Measurements from ENCODE around the gene LRRC4.

Gene LRRC4

DNA sequence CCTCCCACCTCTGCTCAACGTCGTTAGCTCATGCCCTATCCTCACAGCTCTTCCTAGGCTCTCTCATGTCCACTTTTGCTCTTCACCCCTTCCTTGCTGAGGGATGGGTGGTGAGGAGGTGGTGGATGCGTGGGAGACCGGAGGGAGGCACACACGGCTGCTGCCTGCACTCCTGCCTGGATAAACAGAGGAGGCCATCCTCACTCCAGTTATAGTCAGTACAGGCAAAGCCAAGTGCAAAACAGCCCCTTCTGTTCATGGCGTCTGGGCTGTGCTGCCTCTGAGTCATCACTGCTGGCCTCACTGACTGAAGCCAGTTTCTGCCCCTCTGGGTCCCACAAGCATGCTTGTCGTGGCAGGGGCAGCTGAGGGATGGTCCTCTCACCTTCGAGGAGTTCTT lies 31.9 kb upstream of the LRRC4 start:
- TF ChIP-seq SPI1 (IDR thresholded peaks at IDR 0.05; ENCODE audit: borderline replicate concordance, low read depth), result no peak
- no peak for TF ChIP-seq POLR2AphosphoS5 (IDR thresholded peaks at IDR 0.05; ENCODE audit: low read depth)
- TF ChIP-seq, protein P1, sequence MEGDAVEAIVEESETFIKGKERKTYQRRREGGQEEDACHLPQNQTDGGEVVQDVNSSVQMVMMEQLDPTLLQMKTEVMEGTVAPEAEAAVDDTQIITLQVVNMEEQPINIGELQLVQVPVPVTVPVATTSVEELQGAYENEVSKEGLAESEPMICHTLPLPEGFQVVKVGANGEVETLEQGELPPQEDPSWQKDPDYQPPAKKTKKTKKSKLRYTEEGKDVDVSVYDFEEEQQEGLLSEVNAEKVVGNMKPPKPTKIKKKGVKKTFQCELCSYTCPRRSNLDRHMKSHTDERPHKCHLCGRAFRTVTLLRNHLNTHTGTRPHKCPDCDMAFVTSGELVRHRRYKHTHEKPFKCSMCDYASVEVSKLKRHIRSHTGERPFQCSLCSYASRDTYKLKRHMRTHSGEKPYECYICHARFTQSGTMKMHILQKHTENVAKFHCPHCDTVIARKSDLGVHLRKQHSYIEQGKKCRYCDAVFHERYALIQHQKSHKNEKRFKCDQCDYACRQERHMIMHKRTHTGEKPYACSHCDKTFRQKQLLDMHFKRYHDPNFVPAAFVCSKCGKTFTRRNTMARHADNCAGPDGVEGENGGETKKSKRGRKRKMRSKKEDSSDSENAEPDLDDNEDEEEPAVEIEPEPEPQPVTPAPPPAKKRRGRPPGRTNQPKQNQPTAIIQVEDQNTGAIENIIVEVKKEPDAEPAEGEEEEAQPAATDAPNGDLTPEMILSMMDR (IDR thresholded peaks at IDR 0.05; ENCODE audit: insufficient read depth, low read length), result no peak
- TF ChIP-seq GABPA (IDR thresholded peaks at IDR 0.05; ENCODE audit: low read depth), result no peak
- TF ChIP-seq, protein P2, sequence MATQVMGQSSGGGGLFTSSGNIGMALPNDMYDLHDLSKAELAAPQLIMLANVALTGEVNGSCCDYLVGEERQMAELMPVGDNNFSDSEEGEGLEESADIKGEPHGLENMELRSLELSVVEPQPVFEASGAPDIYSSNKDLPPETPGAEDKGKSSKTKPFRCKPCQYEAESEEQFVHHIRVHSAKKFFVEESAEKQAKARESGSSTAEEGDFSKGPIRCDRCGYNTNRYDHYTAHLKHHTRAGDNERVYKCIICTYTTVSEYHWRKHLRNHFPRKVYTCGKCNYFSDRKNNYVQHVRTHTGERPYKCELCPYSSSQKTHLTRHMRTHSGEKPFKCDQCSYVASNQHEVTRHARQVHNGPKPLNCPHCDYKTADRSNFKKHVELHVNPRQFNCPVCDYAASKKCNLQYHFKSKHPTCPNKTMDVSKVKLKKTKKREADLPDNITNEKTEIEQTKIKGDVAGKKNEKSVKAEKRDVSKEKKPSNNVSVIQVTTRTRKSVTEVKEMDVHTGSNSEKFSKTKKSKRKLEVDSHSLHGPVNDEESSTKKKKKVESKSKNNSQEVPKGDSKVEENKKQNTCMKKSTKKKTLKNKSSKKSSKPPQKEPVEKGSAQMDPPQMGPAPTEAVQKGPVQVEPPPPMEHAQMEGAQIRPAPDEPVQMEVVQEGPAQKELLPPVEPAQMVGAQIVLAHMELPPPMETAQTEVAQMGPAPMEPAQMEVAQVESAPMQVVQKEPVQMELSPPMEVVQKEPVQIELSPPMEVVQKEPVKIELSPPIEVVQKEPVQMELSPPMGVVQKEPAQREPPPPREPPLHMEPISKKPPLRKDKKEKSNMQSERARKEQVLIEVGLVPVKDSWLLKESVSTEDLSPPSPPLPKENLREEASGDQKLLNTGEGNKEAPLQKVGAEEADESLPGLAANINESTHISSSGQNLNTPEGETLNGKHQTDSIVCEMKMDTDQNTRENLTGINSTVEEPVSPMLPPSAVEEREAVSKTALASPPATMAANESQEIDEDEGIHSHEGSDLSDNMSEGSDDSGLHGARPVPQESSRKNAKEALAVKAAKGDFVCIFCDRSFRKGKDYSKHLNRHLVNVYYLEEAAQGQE (IDR thresholded peaks at IDR 0.05; ENCODE audit: insufficient replicate concordance, low read depth), result no peak
- Histone ChIP-seq H3K27me3 (ENCODE audit: insufficient read depth, poor library complexity, severe bottlenecking) (no peaks in the 10 kb centered on the region), H3K27ac (replicated peaks) (no peak overlapping the region), H3K4me3 (replicated peaks; ENCODE audit: insufficient read depth, low read length) (no peak overlapping the region)
- no peak for DNase-seq (ENCODE audit: low read depth in 1 of 2, low spot score in 1 of 2)

DNA sequence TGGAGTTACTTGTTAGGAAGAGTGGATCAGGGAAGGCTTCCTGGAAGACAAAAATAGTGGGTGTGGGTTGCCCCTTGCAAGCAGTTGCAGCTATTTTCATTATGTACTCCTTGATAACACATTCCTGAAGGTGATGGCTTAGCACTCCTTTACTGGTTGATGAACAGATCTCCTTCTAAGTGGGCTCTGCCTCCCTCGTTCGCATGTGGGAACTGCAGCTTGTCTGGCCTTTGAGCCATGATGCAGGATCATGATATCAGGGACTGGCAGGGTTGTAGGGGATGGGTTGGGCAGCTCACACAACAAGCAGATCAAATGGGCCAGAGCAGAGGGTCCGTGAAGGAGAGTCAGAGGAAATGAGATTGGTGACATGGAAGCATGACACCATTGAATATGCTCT lies 28.8 kb upstream of the LRRC4 start:
- H3K27me3 ChIP-seq (ENCODE audit: insufficient read depth, poor library complexity, severe bottlenecking), result no peaks in the 10 kb centered on the region
- no peak overlapping the region for H3K4me3 ChIP-seq (replicated peaks; ENCODE audit: insufficient read depth, low read length)
- H3K27ac ChIP-seq (replicated peaks), result no peak overlapping the region
- TF ChIP-seq SPI1 (IDR thresholded peaks at IDR 0.05; ENCODE audit: borderline replicate concordance, low read depth) (no peak), GABPA (IDR thresholded peaks at IDR 0.05; ENCODE audit: low read depth) (no peak), POLR2AphosphoS5 (IDR thresholded peaks at IDR 0.05; ENCODE audit: low read depth) (no peak)
- TF ChIP-seq, protein P1 (IDR thresholded peaks at IDR 0.05; ENCODE audit: insufficient read depth, low read length), result no peak
- TF ChIP-seq, protein P2 (IDR thresholded peaks at IDR 0.05; ENCODE audit: insufficient replicate concordance, low read depth), result no peak
- DNase-seq (ENCODE audit: low read depth in 1 of 2, low spot score in 1 of 2), result no peak

DNA sequence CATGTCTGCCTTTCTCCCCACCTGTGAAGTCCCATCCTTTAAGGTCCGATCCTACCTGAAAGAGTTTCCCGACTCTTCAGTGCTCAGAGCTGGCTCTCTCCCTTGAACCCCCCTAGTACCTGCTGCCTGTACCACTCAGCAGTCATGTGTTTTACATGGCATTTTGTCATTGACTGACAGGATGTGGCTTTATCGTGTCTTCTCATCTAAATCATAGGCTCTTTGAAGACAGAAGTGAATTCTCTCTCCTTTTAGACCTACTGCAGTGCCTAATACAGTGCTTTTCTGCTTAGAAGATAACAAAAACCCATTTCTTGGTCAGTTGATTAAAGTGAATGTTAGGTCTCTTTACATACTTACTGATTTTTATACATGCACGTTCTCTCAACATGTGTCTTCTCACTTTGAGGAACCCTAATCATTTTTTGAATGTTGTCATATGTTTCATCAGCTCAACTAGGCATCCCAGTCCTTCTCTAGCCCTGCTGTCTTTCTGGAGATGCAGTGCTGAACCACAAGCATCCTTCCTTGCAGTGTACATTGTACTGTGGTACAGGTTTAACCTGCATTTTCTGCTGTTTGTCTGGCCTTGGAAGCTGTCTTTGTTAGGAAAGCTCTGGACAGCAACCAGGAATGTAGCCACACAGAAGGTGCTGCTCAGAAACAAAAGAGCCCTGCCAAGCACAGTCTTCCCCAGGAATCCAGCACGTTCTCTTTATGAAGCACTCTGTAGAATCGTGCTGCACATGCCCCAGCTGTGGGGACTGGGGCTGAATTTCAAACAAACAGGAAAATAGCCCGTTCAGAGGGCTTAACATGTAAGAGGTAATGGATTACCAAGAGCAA lies 28.1 kb upstream of the LRRC4 start:
- no peaks in the 10 kb centered on the region for H3K27me3 ChIP-seq (ENCODE audit: insufficient read depth, poor library complexity, severe bottlenecking)
- no peak for DNase-seq (ENCODE audit: low read depth in 1 of 2, low spot score in 1 of 2)
- no peak overlapping the region for H3K4me3 ChIP-seq (replicated peaks; ENCODE audit: insufficient read depth, low read length)
- TF ChIP-seq, protein P1 (IDR thresholded peaks at IDR 0.05; ENCODE audit: insufficient read depth, low read length), result no peak
- TF ChIP-seq, protein P2 (IDR thresholded peaks at IDR 0.05; ENCODE audit: insufficient replicate concordance, low read depth), result no peak
- TF ChIP-seq POLR2AphosphoS5 (IDR thresholded peaks at IDR 0.05; ENCODE audit: low read depth), result no peak
- no peak for TF ChIP-seq GABPA (IDR thresholded peaks at IDR 0.05; ENCODE audit: low read depth)
- TF ChIP-seq SPI1 (IDR thresholded peaks at IDR 0.05; ENCODE audit: borderline replicate concordance, low read depth), result no peak
- no peak overlapping the region for H3K27ac ChIP-seq (replicated peaks)
